LHCN-M2 (cell line): ENCODE measurements around the gene ELOB. TPM values are rescaled to one million over a fixed set of nuclear protein-coding genes. Genes with fewer than 3 reads are reported as not detected.

Experiments
- DNase-seq: peaks from one replicate; pipeline ENCODE4 v3.0.0-alpha.2; 2012; ENCODE audit warnings: low read depth
- total RNA-seq: library from RNA; depleted of rRNA; stranded (reverse); fragments of >200 nt; gene quantifications from 2 replicates; pipeline ENCODE4 v1.2.3, GENCODE V29; 2014

ELOB gene
- total RNA-seq, 1 experiment from 2014 or later = 454 TPM

DNA sequence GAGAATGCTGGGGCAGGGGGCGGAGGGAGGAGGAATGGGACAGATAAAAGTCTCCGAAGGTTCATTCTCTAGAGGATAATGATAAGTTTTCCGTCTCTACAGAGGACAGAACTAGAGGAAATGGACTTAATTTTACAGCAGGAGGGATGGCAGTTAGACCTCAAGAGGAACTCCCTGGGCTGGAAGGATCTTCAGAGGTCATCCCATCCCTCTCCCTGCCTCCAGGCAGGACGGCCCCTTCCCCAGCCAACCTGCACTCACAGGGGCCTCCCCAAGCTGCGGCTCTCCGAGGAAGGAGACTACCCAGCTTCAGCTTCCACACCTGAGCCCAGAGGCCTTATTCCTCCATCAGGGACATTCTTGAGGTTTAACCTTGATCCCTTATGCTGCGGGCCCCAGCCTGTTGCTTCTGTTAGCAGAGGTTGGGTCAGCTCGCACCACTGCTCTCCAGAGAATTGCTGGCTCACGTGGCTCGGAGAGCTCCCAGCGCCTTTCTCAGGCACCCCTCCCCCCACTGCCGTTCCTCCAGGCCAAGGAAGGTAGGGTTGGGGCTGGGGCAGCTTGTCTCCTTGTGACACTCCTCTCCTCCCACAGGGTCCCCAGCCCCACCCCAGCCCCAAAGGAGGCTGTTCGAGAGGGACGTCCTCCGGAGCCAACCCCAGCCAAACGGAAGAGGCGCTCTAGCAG is 8.5 kb downstream of the ELOB start:
- DNase-seq = peak; percentile 62

DNA sequence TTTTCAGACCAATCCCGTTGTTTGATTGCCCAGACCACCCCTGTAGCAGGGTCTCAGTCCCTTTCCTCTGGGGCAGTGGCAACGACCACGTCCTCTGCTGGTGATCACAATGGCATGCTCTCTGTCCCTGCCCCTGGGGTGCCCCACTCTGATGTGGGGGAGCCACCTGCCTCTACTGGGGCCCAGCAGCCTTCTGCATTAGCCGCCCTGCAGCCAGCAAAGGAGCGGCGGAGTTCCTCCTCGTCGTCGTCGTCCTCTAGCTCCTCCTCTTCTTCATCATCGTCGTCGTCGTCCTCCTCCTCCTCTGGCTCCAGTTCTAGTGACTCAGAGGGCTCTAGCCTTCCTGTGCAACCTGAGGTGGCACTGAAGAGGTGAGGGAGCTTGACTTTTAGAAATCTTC is 9.2 kb downstream of the ELOB start:
- DNase-seq = peak; percentile 25

GRCh38 chr16:2767140-2767731 is 9.8 kb downstream of the ELOB start:
- DNase-seq = peak; percentile 33

DNA sequence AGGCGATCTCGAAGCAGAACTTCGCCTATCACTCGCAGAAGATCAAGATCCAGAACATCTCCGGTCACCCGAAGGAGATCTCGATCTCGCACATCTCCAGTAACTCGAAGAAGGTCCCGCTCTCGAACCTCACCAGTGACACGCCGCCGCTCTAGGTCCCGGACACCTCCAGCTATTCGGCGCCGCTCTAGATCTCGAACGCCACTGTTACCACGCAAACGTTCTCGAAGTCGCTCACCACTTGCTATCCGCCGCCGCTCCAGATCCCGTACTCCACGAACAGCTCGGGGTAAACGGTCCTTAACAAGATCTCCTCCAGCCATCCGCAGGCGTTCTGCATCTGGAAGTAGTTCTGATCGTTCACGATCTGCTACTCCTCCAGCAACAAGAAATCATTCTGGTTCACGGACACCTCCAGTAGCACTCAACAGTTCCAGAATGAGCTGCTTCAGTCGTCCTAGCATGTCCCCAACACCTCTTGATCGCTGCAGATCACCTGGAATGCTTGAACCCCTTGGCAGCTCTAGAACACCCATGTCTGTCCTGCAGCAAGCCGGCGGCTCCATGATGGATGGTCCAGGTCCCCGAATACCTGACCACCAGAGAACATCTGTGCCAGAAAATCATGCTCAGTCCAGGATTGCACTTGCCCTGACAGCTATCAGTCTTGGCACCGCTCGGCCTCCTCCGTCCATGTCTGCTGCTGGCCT is 10.5 kb downstream of the ELOB start:
- DNase-seq = no peak

- DNase-seq = no peak
Observed at GRCh38 chr16:2765462-2766404, 11.3 kb downstream of the ELOB start.

GRCh38 chr16:2764718-2765117 is 12.4 kb downstream of the ELOB start:
- DNase-seq = no peak

- DNase-seq = no peak
Observed at GRCh38 chr16:2763173-2763572, 13.9 kb downstream of the ELOB start.

- DNase-seq = no peak
Observed at GRCh38 chr16:2762711-2763110, 14.4 kb downstream of the ELOB start.

- no peak for DNase-seq
Observed at GRCh38 chr16:2761886-2762583, 15.0 kb downstream of the ELOB start.

DNA sequence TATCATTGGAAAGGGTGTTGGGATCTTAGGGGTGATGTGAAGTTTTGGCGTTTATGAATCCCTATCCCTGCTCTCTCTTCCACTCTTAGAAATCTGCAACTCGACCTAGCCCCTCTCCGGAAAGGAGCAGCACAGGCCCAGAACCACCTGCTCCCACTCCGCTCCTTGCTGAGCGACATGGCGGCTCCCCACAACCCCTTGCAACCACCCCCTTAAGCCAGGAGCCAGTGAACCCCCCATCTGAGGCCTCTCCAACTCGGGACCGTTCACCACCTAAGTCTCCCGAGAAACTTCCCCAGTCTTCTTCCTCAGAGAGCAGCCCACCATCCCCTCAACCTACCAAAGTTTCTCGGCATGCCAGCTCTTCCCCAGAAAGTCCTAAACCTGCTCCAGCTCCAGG is 15.6 kb downstream of the ELOB start:
- no peak for DNase-seq

GRCh38 chr16:2757344-2757743 is 19.7 kb downstream of the ELOB start:
- DNase-seq = no peak

GRCh38 chr16:2756288-2757015 is 20.6 kb downstream of the ELOB start:
- DNase-seq = no peak

DNA sequence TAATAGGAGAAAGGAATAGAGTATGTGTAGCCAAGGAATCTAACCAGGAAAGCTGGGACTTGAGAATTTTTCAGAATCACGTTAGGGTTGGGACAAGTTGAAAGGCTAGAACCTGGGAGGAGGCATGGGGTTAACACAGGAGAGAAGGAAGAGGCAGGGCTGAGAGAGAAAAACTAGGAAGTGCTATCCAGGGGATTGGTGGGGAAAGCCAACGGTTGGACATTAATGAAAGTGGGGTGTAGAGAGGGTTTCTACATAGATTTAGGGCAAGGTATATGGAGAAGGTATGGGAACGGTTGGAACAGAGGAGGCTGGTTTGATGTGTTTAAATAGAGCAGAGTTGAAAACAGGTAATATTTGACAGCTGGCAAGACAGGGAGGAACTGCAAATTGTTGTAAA is 21.9 kb downstream of the ELOB start:
- no peak for DNase-seq

DNA sequence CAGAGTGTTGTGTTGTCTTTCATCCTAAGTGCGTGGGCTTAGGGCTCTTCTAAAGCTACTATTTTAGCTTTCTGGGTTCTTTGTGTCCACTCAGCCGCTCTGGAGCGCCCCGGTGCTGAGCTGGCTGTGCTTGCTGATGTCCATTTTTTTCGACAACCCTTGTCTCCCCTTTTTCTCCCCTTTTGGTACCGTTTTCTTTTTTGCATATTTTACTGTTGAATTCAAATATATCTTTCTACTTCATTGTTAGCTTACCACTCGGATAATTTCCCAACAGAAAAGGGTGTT is 23.4 kb downstream of the ELOB start:
- peak; percentile 20 for DNase-seq

GRCh38 chr16:2752850-2753732 is 24.0 kb downstream of the ELOB start:
- peak; percentile 77 for DNase-seq

DNA sequence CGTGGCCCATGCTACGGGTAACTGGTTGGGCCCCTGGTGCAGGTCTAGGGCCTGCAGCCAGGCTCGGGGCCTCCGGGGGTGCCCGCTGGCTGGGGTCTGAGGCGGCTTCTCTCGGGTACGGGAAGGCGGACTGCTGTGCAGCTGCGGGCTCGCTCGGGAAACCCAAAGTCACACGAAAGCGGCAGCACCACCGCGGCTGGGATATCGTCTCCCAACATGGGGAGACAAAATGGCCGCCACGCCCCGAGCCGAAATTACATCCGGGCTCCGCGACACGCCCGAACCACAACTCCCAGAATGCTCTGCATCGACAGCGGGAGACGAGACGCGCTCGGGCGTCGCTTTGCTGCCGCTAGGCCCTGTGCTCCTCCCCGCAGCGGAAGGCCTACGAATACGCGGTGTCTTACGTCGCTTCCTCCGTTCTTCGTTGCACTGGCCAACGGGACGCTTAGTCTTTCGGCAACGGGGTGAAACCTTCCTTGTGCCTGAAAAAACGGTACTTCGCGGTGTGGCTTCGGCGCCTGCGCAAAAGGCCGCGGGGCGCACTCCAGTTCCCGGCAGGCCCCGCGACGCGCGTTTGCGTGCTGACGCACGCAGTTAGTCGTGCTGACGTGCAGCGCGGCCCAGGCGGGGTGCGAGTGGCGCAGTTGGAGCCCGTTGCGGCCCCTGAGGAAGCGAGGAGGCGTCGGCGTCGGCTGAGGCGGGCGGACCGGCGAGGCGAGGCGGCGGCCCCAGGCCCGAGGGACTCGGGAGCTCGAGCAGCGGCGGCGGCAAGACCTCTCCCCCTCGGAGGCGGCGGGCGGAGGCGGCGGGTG is 24.8 kb downstream of the ELOB start, which contains the start of gene SRRM2:
SRRM2 (plus strand) TSS at position 604 of the 815 bp plus-strand sequence. CDS start 3,727 bp downstream, outside the sequence.
- DNase-seq = peak; percentile 95

- DNase-seq = no peak
Observed at GRCh38 chr16:2751577-2752034, 25.5 kb downstream of the ELOB start.

GRCh38 chr16:2749936-2750335 is 27.1 kb downstream of the ELOB start:
- no peak for DNase-seq

DNA sequence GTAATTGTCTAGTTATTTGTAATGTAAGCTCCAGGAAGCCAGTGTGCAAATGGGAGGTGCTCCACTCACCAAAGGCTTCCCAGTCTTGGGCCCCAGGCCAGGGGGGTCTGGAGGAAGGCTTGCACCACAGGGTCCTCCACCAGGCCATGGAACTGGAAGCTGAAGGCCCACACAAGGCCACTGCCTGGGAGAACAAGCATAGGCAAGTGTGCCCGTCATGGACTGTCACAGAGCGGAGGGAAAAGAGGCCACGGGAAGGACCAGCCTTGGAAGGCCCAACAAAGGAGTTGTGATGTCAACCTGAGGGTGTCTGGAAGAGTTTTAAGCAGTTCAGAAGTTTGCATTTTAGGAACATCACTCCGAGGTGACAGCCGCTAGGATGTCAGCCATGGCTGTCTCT is 27.6 kb downstream of the ELOB start:
- no peak for DNase-seq
